ENCODE data around the gene ZBTB40. TPM values are rescaled to one million over a fixed set of nuclear protein-coding genes. Genes with fewer than 3 reads are reported as not detected.

ZBTB40 gene
- total and polyA plus RNA-seq, 2 experiments from 2014 or later = 7.3 to 18.1 TPM

- TF ChIP-seq CTCF (IDR thresholded peaks at IDR 0.05; ENCODE audit: poor library complexity) = no peak
- no peak for TF ChIP-seq EZH2 (IDR thresholded peaks at IDR 0.05; ENCODE audit: borderline replicate concordance)
- no peak for TF ChIP-seq EZH2phosphoT487 (IDR thresholded peaks at IDR 0.05; ENCODE audit: low read depth, severe bottlenecking, unreplicated experiment)
- Histone ChIP-seq H3K79me2 (no peaks in the 10 kb centered on the region), H3K4me2 (no peak overlapping the region), H4K20me1 (ENCODE audit: insufficient read depth, poor library complexity, severe bottlenecking) (no peaks in the 10 kb centered on the region), H3K4me1 (ENCODE audit: insufficient read depth) (no peaks in the 10 kb centered on the region), H3K9me3 (ENCODE audit: low read depth) (no peaks in the 10 kb centered on the region), H3K4me3 (no peak overlapping the region), H3K9me2 (replicated peaks; ENCODE audit: insufficient read depth) (no peaks in the 10 kb centered on the region), H3K36me3 (replicated peaks; ENCODE audit: insufficient read depth, low read depth) (no peaks in the 10 kb centered on the region), H3K27me3 (peaks cover 64% of the 10 kb centered on the region), H3K27ac (no peak overlapping the region), H2AFZ (no peak overlapping the region)
- DNase-seq (ENCODE audit: low spot score) = no peak
- WGBS (ENCODE audit: low lambda C conversion rate, missing lambda C conversion rate) = 89% methylated on average over 14 of the region's 14 CpGs
Measured at GRCh38 chr1:22566161-22566560, 114.5 kb downstream of the ZBTB40 start.

- 87% methylated on average over 12 of the region's 14 CpGs for WGBS (ENCODE audit: low lambda C conversion rate, missing lambda C conversion rate)
Measured at GRCh38 chr1:22567197-22567596, 115.5 kb downstream of the ZBTB40 start.

GRCh38 chr1:22567994-22568393, 116.3 kb downstream of the ZBTB40 start:
- Histone ChIP-seq H3K9me3 (ENCODE audit: low read depth) (no peaks in the 10 kb centered on the region), H3K4me1 (ENCODE audit: insufficient read depth) (no peaks in the 10 kb centered on the region), H3K27ac (no peak overlapping the region), H3K4me3 (no peak overlapping the region), H4K20me1 (ENCODE audit: insufficient read depth, poor library complexity, severe bottlenecking) (no peaks in the 10 kb centered on the region), H3K4me2 (no peak overlapping the region), H3K9me2 (replicated peaks; ENCODE audit: insufficient read depth) (no peaks in the 10 kb centered on the region), H2AFZ (no peak overlapping the region), H3K36me3 (replicated peaks; ENCODE audit: insufficient read depth, low read depth) (no peaks in the 10 kb centered on the region), H3K79me2 (no peaks in the 10 kb centered on the region), H3K27me3 (peaks cover 46% of the 10 kb centered on the region)
- 88% methylated on average over 6 of the region's 6 CpGs for WGBS (ENCODE audit: low lambda C conversion rate, missing lambda C conversion rate)
- TF ChIP-seq EZH2phosphoT487 (IDR thresholded peaks at IDR 0.05; ENCODE audit: low read depth, severe bottlenecking, unreplicated experiment) = no peak
- no peak for TF ChIP-seq EZH2 (IDR thresholded peaks at IDR 0.05; ENCODE audit: borderline replicate concordance)
- TF ChIP-seq CTCF (IDR thresholded peaks at IDR 0.05; ENCODE audit: poor library complexity) = no peak
- DNase-seq (ENCODE audit: low spot score) = no peak

More at GRCh38 chr1:22567197-22567596, 115.5 kb downstream of the ZBTB40 start:
- no peak overlapping the region for H3K4me2 ChIP-seq
- H2AFZ ChIP-seq = no peak overlapping the region
- TF ChIP-seq EZH2phosphoT487 (IDR thresholded peaks at IDR 0.05; ENCODE audit: low read depth, severe bottlenecking, unreplicated experiment) (no peak), CTCF (IDR thresholded peaks at IDR 0.05; ENCODE audit: poor library complexity) (no peak), EZH2 (IDR thresholded peaks at IDR 0.05; ENCODE audit: borderline replicate concordance) (no peak)
- H3K36me3 ChIP-seq (replicated peaks; ENCODE audit: insufficient read depth, low read depth) = no peaks in the 10 kb centered on the region
- no peak overlapping the region for H3K4me3 ChIP-seq
- DNase-seq (ENCODE audit: low spot score) = no peak
- H3K27me3 ChIP-seq = peaks cover 54% of the 10 kb centered on the region
- no peaks in the 10 kb centered on the region for H4K20me1 ChIP-seq (ENCODE audit: insufficient read depth, poor library complexity, severe bottlenecking)
- no peaks in the 10 kb centered on the region for H3K9me2 ChIP-seq (replicated peaks; ENCODE audit: insufficient read depth)
- H3K27ac ChIP-seq = no peak overlapping the region
- H3K4me1 ChIP-seq (ENCODE audit: insufficient read depth) = no peaks in the 10 kb centered on the region
- H3K79me2 ChIP-seq = no peaks in the 10 kb centered on the region
- no peaks in the 10 kb centered on the region for H3K9me3 ChIP-seq (ENCODE audit: low read depth)

GRCh38 chr1:22569269-22569668, 117.6 kb downstream of the ZBTB40 start:
- WGBS (ENCODE audit: low lambda C conversion rate, missing lambda C conversion rate) = 94% methylated on average over 7 of the region's 7 CpGs
- Histone ChIP-seq H3K4me2 (no peak overlapping the region), H3K36me3 (replicated peaks; ENCODE audit: insufficient read depth, low read depth) (no peaks in the 10 kb centered on the region), H3K27ac (no peak overlapping the region), H3K27me3 (peaks cover 46% of the 10 kb centered on the region), H3K4me1 (ENCODE audit: insufficient read depth) (no peaks in the 10 kb centered on the region), H3K9me2 (replicated peaks; ENCODE audit: insufficient read depth) (no peaks in the 10 kb centered on the region), H3K79me2 (no peaks in the 10 kb centered on the region), H3K4me3 (no peak overlapping the region), H4K20me1 (ENCODE audit: insufficient read depth, poor library complexity, severe bottlenecking) (no peaks in the 10 kb centered on the region), H3K9me3 (ENCODE audit: low read depth) (no peaks in the 10 kb centered on the region), H2AFZ (no peak overlapping the region)
- TF ChIP-seq CTCF (IDR thresholded peaks at IDR 0.05; ENCODE audit: poor library complexity) (no peak), EZH2 (IDR thresholded peaks at IDR 0.05; ENCODE audit: borderline replicate concordance) (no peak), EZH2phosphoT487 (IDR thresholded peaks at IDR 0.05; ENCODE audit: low read depth, severe bottlenecking, unreplicated experiment) (no peak)
- no peak for DNase-seq (ENCODE audit: low spot score)

All from hepatocyte (in vitro differentiated cells).